Nephron progenitor cell (in vitro differentiated cells): ENCODE results near the gene PTCD2.

Experiments
- DNase-seq: peaks from one replicate; pipeline ENCODE4 v3.0.0; 2021
- H3K27ac Mint-ChIP-seq: 2 replicates; pipeline ENCODE4 v1.8.0; 2021; ENCODE audit warnings: mild to moderate bottlenecking, moderate library complexity, mixed read lengths
- H3K27me3 Mint-ChIP-seq: 2 replicates; pipeline ENCODE4 v1.8.0; 2021; ENCODE audit warnings: mild to moderate bottlenecking, low read depth, mixed read lengths; ENCODE audit not compliant: poor library complexity
- H3K36me3 Mint-ChIP-seq: 2 replicates; pipeline ENCODE4 v1.8.0; 2021; ENCODE audit warnings: low read depth, mixed read lengths
- H3K4me1 Mint-ChIP-seq: 2 replicates; pipeline ENCODE4 v1.8.0; 2021; ENCODE audit warnings: mixed read lengths
- H3K4me3 Mint-ChIP-seq: 2 replicates; pipeline ENCODE4 v1.8.0; 2021; ENCODE audit warnings: mild to moderate bottlenecking, moderate library complexity, mixed read lengths
- H3K9me3 Mint-ChIP-seq: 2 replicates; pipeline ENCODE4 v1.8.0; 2021; ENCODE audit warnings: mild to moderate bottlenecking, moderate library complexity, mixed read lengths
- TF ChIP-seq, protein P1 (sequence below): fragments of 200-600 bp; sonication (generic); IDR thresholded peaks from 2 replicates; pipeline ENCODE4 v1.5.0; 2021; ENCODE audit warnings: antibody characterized with exemption

Gene PTCD2

DNA sequence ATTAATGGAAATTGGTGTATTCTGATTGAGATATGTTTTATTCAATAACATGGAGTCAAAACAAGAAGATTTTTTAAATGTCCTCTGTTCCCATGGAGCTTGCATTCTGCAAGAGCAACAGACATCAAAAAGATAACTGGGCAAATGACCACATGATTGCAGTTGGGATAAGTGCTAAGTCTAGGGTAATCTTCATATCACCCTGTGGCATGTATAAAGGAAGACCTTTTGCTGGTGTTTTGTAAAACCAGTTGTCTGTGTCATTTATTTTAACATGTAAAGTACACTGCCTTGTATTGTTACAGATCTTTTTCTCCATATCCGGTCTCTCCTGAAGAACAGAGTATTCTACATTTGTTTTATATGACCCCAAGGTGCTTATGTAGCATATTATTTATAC is 44.0 kb downstream of the PTCD2 start:
- Mint-ChIP-seq H3K27me3 (peaks cover 6% of the 10 kb centered on the region), H3K36me3 (peaks cover 39% of the 10 kb centered on the region), H3K27ac (no peak overlapping the region), H3K4me1 (peaks cover 8% of the 10 kb centered on the region), H3K4me3 (no peak overlapping the region), H3K9me3 (no peaks in the 10 kb centered on the region)
- TF ChIP-seq, protein P1, sequence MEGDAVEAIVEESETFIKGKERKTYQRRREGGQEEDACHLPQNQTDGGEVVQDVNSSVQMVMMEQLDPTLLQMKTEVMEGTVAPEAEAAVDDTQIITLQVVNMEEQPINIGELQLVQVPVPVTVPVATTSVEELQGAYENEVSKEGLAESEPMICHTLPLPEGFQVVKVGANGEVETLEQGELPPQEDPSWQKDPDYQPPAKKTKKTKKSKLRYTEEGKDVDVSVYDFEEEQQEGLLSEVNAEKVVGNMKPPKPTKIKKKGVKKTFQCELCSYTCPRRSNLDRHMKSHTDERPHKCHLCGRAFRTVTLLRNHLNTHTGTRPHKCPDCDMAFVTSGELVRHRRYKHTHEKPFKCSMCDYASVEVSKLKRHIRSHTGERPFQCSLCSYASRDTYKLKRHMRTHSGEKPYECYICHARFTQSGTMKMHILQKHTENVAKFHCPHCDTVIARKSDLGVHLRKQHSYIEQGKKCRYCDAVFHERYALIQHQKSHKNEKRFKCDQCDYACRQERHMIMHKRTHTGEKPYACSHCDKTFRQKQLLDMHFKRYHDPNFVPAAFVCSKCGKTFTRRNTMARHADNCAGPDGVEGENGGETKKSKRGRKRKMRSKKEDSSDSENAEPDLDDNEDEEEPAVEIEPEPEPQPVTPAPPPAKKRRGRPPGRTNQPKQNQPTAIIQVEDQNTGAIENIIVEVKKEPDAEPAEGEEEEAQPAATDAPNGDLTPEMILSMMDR = no peak
- no peak for DNase-seq

DNA sequence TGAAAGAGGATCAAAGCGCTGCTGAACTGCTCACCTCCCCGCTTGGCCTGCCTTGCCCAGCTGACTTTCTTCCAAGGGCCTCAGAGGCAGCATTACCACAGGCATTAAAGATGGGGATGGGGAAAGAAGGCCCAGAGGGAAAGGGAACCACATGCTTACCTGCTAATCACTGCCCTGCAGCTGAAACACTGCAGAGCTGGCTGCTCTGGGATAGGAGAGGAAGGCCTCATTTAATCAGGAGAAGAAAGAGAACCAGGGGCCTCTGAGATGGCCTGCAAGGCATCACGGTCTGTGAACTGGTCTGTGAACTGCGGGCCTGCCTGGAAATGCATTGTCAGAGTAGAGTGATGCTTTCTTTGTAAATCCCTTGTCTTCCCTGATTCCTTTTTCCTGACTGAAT is 44.8 kb downstream of the PTCD2 start:
- DNase-seq = no peak
- H3K4me3 Mint-ChIP-seq = no peak overlapping the region
- H3K27ac Mint-ChIP-seq = peak overlapping the region; percentile 6
- H3K36me3 Mint-ChIP-seq = peaks cover 31% of the 10 kb centered on the region
- TF ChIP-seq, protein P1 = no peak
- peaks cover 7% of the 10 kb centered on the region for H3K27me3 Mint-ChIP-seq
- H3K4me1 Mint-ChIP-seq = peaks cover 8% of the 10 kb centered on the region
- H3K9me3 Mint-ChIP-seq = no peaks in the 10 kb centered on the region

DNA sequence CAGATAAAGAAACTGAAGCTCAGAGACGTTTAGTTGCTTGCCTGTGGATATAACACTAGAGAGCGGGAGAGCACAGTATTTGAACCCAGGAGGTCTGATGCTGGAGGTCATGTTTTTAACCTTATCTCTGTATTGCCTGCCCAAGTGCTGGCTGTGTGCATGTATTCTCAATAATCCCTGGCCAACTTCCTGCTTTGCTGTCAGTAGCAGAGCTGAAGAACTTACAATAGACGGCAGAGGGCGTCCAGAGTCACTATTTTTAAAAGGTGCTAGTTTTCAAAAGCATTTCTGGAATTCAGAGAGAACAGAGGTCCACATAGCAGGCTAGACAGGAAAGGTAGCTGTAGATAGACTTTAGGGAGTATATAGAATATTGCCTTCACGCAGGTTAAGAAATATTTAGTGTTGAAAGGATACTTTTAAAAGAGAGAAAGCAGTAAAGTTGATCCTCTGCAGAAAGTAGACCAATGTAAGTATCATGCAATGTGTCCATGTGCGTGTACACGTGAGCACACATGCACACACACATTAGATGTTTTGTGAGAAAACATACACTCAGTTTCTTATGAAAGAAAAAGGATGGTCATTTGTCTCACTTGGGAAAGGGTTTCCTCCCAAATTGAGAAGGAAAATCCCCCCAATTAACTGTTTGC is 46.3 kb downstream of the PTCD2 start:
- H3K9me3 Mint-ChIP-seq = no peaks in the 10 kb centered on the region
- DNase-seq = peak; percentile 48
- H3K4me3 Mint-ChIP-seq = no peak overlapping the region
- peaks cover 21% of the 10 kb centered on the region for H3K36me3 Mint-ChIP-seq
- H3K27me3 Mint-ChIP-seq = peaks cover 9% of the 10 kb centered on the region
- H3K4me1 Mint-ChIP-seq = peaks cover 8% of the 10 kb centered on the region
- no peak overlapping the region for H3K27ac Mint-ChIP-seq
- TF ChIP-seq, protein P1 = peak; percentile 64

DNA sequence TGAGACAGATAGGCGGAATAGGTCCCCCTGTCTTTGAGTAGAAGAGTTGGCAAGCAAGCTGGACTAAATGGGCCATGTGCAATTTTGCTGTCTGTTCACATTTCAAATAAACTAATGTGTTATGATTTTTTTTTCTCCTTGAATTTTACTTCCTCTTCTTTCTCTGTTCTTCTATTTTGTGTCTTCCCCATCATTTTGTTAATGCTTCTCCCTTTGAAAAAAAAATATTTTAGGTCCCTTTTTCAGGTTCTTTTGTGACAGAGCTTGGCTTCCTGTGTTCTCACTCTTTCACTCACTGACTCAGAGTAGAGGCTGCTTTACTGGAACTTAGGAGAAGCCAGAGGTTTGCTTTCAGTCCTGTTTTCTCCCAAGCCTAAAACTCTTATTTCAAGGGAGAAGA is 48.1 kb downstream of the PTCD2 start:
- H3K4me1 Mint-ChIP-seq = peaks cover 8% of the 10 kb centered on the region
- H3K27ac Mint-ChIP-seq = no peak overlapping the region
- peaks cover 7% of the 10 kb centered on the region for H3K27me3 Mint-ChIP-seq

DNA sequence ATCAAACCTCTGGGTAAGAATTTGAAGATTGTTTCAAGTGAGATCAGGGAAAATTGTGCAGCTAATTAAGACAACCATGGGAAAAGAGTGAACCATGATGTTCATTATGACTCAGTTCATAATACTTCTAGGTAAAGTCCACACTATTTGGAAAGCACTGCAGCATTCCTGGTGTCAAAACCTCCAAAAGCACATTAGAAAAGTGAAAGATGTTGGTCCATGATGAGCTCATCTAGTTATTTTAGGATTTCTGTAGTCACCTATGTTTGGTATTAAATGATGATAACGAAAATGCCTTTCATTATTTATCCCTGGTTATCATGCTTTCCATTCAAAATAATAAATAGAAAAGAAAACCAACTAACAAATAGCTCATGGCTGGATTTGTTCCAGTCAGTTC is 49.1 kb downstream of the PTCD2 start:
- Mint-ChIP-seq H3K27ac (no peak overlapping the region), H3K36me3 (no peaks in the 10 kb centered on the region), H3K9me3 (no peaks in the 10 kb centered on the region), H3K4me1 (peaks cover 8% of the 10 kb centered on the region), H3K27me3 (peaks cover 7% of the 10 kb centered on the region), H3K4me3 (no peak overlapping the region)
- TF ChIP-seq, protein P1 = no peak
- DNase-seq = no peak

More for the DNA sequence above, 48.1 kb downstream of the PTCD2 start:
- TF ChIP-seq, protein P1 = no peak
- peaks cover 2% of the 10 kb centered on the region for H3K36me3 Mint-ChIP-seq
- H3K4me3 Mint-ChIP-seq = no peak overlapping the region
- H3K9me3 Mint-ChIP-seq = no peaks in the 10 kb centered on the region
- no peak for DNase-seq

DNA sequence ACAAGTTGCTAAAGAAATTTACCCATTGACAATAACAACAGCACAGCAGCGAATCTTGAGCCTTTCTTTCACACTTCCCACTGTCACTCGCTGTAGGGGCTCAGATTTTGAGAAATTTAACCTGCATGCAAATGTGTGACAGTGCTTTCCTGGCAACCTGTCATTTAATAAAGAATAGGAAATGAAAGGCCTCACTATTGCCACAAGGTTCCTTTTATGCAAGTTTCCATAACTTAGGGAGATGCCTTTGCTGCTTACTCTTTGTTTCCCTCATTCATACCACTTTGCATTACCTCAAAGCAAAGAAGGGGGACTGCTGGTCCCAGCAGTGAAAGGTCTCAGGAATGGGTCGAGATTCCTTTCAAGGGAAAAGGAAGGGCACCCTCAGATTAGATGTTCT is 49.5 kb downstream of the PTCD2 start:
- H3K27ac Mint-ChIP-seq = no peak overlapping the region
- TF ChIP-seq, protein P1 = no peak
- peaks cover 7% of the 10 kb centered on the region for H3K27me3 Mint-ChIP-seq
- no peak overlapping the region for H3K4me3 Mint-ChIP-seq
- no peaks in the 10 kb centered on the region for H3K9me3 Mint-ChIP-seq
- peaks cover 3% of the 10 kb centered on the region for H3K4me1 Mint-ChIP-seq
- no peaks in the 10 kb centered on the region for H3K36me3 Mint-ChIP-seq
- no peak for DNase-seq
